DND-41 (cell line): Measurements from ENCODE around the gene NPHP4.

ENCODE experiments used
- CTCF ChIP-seq: IDR thresholded peaks from 2 replicates; pipeline ENCODE4 v1.5.1; 2012; ENCODE audit warnings: borderline replicate concordance, low read length, moderate library complexity, mild to moderate bottlenecking; ENCODE audit not compliant: poor library complexity, severe bottlenecking; ENCODE audit errors: extremely low read depth
- EZH2 ChIP-seq: IDR thresholded peaks from 3 replicates; pipeline ENCODE4 v1.6.1; 2012; ENCODE audit warnings: borderline replicate concordance, low read depth, mild to moderate bottlenecking, moderate library complexity, low read length, inconsistent platforms; ENCODE audit not compliant: severe bottlenecking

DNA sequence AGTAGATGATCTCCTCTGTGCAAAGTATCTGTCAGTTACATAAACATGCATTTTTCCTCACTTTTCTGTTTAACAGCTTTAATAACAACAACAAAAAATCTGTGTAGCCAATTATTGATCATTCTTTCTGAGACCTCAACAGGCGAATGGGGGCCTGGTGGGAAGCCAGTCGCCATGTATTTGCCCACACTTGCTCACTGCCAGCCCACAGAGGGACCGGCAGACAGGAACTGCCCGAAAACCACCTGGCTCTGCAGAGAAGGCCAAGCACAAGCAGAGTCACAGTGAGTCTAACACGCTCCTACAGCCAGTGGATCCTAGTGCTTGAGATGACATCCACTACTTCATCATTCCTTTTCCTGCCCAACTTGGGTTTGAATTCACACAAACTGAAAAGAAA lies 56.1 kb downstream of the NPHP4 start:
- TF ChIP-seq CTCF, result no peak
- no peak for TF ChIP-seq EZH2
